RPMI7951 (cell line): Measurements from ENCODE around the gene OR51E1. TPM values are rescaled to one million over a fixed set of nuclear protein-coding genes. Genes with fewer than 3 reads are reported as not detected.
A peak's percentile ranks its signal among the peaks of the same experiment; 100 is the strongest.

Experiments used
- DNase-seq: peaks from one replicate; pipeline ENCODE4 v3.0.0-alpha.2; 2012; ENCODE audit warnings: low read depth
- total RNA-seq: library from RNA; depleted of rRNA; stranded (reverse); fragments of >200 nt; shearing (Covaris generic); gene quantifications from 2 replicates; pipeline ENCODE4 v1.2.3, GENCODE V29; 2014

The OR51E1 gene
- total RNA-seq, 1 experiment from 2014 or later, result not detected

DNA sequence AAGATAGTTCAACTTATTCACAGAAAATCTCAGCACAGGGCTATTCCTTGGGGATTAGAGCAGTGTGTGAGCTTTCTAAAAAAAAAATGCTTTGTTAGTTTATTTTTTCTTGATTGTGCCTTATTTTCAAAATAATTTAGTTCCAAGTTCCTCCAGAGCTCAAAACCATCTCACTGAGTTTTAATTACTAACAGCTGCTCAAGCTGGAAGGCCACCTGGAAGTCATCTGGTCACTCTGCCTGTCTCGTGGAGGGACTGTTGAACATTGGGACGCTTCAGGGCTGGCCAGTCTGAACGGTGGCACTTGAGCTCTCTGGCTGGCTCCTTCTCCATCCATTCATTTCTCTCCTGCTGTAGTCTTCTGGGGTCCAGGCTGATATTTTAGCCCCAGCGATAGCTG, 4.0 kb downstream of the OR51E1 start:
- DNase-seq, result no peak

DNA sequence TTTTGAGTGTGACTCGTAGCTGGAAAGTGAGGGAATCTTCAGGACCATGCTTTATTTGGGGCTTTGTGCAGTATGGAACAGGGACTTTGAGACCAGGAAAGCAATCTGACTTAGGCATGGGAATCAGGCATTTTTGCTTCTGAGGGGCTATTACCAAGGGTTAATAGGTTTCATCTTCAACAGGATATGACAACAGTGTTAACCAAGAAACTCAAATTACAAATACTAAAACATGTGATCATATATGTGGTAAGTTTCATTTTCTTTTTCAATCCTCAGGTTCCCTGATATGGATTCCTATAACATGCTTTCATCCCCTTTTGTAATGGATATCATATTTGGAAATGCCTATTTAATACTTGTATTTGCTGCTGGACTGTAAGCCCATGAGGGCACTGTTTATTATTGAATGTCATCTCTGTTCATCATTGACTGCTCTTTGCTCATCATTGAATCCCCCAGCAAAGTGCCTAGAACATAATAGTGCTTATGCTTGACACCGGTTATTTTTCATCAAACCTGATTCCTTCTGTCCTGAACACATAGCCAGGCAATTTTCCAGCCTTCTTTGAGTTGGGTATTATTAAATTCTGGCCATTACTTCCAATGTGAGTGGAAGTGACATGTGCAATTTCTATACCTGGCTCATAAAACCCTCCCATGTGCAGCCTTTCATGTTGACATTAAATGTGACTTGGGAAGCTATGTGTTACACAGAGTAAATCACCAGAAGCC, 11.0 kb downstream of the OR51E1 start:
- no peak for DNase-seq

DNA sequence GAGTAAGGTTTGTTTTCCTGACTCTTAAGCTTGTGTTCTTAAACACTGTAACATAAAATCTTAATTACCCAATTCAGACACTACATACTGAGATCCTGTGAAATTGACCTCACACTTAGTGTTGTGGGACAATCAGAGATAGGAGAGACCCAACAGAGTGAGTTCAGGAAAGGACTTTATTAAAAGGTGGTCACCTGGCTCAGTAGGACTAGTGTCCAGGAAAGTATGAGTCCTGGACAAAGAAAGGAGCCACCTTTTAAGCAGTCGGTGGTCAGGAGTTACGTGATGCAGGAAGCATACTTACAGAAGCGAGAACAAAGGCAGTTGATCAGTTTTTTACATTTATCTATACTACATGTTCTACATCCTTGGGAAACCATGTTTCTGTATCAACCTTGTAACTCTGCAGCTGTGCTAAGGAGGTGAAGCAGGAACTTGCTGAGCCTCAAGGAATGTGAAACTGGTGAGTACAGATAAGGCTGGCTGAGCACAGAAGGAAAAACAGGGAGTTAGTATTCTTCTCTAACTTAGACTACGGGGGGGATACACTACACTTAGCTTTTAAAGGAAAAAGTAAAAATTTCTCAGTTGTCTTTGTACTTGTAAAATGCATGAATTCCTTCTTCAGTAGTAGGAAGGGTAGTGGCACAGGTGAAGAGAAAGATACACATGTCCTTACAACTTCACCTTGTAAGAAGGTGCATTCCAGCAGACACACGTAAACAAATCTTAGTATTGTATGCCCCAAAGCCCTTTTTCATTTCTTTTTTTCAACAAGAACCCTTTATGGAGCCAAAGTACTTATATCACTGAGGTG, 15.1 kb downstream of the OR51E1 start:
- no peak for DNase-seq

DNA sequence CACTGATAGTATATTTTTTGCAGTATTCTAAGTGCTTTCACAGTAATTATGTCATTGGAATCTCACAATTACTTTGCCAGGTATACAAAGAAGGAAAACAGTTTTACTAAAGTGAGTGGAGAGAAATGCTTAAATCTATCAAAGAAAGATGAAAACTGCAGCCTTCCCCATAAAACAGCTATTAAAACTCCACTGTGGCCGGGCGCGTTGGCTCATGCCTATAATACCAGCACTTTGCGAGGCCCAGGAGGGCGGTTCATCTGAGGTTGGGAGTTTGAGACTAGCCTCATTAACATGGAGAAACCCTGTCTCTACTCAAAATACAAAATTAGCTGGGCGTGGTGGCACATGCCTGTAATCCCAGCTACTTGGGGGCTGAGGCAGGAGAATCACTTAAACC, 19.1 kb downstream of the OR51E1 start:
- DNase-seq, result no peak

DNA sequence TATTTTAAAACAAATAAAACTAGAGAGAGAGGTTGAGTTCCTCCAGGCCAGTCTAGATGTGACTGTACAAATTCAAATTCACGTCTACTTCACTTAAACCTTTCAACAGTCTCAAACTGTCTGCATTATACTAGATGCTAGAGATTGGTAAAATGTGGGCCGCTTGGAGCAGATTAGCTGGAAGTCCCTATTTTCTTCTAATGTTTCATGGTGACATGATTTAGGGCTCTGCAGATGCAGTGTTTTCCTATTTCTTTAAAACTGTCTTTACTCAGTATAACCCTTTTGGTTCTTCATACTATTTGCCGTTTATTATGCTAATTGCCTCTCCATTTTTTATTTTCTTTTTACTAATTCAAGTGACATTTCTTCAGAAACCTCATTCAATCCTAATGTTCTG, 20.4 kb downstream of the OR51E1 start:
- no peak for DNase-seq

DNA sequence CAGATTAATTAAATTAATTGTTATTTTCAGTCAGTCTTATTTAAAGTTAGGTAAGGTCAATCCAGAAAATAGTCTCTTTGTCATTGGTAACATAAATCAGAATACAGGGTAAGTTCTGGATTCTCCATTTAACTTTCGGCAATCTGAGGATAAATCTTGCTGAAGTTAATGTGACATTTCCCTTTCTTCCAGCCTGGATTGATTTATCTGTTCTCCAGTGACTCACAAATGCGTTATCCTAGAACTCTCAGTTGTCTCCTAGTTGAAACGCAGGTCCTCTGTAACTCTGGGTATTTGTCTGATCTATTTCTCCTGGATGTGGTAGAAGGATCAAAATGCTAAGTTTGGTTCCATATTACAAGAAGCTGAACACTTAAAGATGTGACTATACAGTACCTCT, 21.0 kb downstream of the OR51E1 start:
- no peak for DNase-seq

DNA sequence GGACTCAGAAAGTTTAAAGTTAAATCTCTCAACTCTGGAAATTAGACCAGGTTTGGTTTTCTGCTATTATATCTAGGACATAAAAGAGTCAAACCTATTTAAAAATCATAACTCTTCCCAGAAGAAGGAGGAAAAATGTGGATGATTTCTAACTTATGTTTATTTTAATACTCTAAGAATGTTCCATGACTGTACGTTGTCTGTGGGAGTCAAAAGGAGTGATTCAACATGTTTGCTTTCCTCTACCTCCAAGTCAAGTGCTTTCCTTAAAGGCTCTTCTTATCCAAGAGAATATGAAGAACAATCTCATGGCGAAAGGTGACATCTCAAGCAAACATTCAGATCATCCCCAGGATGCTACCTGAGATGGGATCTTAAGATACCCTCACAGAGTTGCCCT, 21.6 kb downstream of the OR51E1 start:
- no peak for DNase-seq

DNA sequence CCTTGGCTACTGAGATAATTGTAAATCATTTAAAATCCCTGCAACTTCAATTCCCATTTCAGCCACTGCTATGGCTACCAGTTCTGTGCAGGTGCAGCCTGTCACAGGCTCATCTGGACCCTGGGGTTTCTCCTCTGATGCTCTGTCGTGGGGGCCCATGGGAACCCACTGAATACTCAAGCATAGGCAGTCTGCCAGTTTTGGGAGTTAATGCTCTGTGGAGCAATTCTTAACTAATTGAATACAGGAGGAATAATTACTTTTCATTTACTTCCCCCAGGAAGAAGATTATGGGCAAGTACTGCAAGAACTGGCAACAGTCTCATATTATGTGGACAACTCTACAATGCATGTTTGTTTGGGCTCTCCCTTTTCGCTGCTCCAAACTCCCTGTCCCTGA, 28.0 kb downstream of the OR51E1 start:
- no peak for DNase-seq

DNA sequence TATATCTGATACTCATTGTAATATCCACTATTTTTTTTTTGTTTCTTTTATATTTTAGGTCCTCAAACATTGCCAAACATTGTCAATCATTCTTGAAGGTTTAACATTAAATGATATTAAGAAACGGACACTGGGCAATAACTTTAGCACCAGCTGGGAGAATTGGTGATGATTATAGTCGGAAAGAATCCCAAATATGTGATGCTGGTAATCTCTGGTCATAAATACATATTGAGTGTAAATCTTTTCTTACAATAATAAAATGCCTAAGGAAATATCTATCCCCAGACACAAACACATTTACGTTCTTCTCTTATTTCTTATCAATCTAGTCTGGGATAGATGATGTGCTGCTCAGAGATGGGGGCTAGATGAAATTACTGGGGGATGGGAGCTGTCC, 28.7 kb downstream of the OR51E1 start:
- no peak for DNase-seq

DNA sequence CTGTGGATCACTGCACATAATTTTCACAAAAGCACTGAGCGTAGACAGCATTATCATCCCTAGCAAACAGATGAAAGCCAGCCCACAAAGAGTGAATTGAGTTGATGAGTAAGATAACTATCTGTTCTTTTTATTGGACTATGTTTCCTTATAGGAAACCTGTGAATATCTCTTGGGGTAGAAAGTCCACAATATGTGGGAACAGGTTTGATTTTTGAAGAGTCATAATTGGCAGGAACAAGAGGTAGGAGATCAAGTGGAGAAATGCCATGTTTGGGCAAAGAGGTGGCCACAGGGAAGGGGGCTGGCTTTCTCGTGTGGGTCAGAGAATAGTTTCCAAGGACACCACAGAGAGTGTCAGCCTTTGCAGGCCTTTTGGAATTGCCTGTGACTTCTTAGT, 30.0 kb downstream of the OR51E1 start:
- no peak for DNase-seq

DNA sequence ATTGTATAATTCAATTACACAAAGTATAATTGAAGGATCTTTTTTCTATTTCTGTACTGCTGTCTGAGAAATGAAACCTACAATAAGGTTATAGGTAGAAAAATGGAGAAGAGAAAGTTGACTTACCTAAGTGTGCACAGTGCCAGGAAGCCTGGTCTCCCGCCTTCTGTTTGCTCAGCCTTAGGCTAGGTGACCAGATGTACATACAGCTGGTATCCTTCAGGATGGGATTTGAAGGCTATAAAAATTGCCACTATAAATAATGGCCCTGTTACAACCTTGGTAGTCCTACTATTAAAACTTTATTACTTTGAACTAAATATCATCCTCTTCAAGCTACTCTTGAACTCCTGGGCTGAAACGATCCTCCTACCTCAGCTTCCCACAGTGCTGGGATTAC, 34.2 kb downstream of the OR51E1 start:
- no peak for DNase-seq

DNA sequence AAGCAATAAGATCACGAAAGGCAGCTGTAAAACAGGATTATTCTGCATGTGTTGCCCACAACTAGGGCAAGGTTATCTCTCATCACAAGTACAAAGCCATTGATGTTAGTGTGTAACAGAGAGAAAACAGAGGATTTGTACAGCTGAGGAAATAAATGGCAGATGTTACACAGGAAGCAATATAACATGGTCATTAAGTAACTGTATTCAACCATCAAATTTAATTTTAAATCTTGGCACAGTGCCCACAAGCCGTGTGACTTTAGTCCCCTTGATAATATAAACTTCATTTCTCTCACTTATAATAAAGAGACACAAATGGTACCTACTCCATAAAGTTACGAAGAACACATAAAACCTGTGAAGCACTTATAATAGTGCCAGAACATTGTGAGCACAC, 36.6 kb downstream of the OR51E1 start:
- DNase-seq, result no peak

DNA sequence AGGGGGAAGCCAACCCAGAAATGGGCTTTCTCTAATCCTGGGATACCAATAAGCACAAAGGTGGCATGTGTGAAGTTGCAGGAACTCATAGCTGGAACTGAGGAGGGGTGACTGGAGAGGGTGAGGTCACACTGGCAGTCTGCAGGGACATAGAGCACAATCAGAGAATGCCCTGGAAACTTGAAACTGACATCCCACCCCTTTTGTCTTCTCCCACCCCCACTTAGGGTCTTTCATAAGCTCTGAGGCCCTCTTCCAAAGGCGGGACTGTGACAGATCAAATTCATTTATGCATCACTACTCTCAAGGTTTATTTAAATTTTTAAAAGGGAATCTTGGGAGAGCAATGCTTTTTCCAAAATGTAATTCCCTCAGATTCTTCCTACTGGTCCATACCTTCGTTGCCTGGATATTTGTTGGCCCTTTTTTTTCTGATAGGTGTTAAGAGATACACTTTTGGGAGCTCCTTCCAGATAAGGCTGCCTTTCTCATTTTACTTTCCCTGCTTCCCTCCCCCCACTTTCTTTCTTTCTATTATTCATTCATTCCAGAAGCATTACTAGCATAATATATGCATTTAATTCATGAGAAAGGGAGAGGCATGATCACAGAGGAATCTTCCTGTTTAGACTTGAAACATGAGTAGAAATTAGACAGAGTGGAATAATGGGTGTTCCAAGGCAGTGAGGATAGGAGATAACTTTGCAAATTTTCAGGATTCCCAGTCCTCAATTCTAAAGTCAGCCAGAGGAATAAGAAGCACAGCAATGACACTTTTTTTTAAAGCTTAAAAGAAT, 39.0 kb downstream of the OR51E1 start:
- DNase-seq, result no peak

DNA sequence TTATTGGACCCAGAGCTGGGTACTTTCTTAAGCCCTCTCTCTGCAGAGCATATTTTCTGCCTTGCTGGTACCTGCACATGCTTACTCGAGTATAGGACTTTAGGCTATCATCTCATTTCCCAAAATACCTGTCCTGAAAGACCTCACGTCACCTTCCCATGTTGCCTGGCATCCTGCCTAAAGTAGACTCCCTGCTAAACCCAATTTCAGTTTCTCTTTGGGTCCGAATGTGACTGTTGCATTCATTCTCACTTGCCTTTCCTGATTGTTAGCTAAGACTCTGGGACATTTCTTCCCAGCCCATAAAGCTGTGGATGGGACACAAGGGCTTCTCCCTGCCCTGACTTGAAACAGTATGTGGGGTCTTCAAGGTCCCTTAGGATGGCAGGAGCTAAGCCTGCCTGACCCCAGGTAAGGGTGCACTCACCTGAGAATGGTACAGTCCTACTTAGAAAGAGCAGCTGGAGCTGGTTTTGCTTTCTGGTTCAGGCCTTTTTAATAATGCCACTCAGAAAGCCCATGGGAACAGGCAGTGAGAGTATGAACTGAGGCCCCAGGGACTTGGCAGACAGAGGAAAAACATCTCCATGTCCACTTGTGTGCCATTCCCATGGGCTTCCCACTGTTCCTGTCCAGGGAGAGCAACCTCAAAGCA, 41.0 kb downstream of the OR51E1 start:
- DNase-seq, result no peak

DNA sequence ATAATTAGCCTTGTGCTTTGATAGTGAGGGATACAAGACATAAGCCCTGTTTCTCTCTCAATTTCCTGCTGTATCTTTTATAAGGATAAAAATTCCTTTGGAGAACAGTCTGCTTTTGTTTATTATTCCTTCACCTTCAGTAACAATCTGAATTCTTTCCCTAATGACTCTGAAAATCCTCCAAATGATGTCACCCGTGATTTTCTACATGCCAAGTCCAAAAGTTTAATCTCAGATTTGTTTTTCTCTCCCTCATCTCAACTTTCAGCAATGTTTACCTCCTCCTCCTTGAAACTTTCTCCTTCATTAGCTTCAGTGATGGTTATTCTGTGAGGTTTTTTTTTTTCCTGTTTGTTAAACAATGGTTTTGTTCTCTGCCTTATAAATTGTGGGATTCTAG, 51.7 kb downstream of the OR51E1 start:
- no peak for DNase-seq

DNA sequence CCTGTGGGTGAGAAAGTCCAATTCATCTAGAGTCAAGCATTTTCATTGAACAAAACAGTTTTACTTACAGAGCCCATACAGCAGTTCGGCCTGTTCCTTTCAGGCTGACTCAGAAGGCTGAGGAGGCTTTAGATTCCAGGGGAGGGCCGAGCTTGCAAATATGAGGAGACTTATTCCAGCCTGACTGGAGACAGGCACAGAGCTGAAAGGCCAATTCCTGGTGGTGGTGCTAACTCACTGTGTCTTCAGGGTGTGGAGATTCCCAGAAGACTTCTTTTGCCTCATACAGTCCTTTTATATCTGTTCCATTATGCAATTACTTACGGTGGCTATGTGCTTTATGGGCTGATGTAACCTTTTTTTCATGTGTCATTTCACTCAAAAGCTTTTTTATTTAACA, 53.8 kb downstream of the OR51E1 start, which contains the start of gene OR51E2:
OR51E2 (minus strand) TSS at position 269 of the 400 bp plus-strand sequence. CDS start 15,142 bp downstream, outside the sequence.
- DNase-seq, result peak; percentile 5

DNA sequence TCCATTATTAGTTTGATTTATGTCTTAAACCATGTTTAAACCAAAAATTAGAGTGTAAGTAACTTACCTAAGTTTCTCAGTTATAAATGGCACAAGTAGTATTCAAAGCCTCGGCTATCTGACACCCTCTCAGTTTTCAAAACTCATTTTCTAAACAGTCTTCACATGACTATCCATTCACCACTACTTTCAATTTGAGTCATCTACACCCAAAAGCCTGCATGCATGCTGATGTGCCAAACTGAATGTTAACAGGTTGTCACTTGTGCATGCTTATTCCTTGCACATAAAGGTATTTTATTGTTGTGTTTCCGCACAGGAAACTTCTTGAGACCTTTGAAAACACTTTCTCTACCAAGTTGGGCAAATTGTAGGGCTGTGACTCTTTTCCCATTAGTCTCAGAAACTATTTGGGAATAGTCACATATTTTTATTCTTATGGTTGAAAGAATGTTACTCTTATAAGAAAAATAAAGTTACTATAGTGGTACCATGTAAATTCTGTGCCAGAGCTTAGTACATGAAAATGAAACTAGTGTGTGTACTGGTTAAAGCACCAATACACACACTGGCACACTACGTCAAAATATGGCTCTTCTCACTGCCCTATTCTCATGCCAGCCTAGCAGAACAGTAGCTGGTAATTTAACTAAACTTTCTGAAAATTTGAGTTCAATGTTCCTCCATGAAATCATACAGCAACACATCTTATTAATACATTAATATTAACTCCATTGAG, 56.1 kb downstream of the OR51E1 start:
- no peak for DNase-seq

DNA sequence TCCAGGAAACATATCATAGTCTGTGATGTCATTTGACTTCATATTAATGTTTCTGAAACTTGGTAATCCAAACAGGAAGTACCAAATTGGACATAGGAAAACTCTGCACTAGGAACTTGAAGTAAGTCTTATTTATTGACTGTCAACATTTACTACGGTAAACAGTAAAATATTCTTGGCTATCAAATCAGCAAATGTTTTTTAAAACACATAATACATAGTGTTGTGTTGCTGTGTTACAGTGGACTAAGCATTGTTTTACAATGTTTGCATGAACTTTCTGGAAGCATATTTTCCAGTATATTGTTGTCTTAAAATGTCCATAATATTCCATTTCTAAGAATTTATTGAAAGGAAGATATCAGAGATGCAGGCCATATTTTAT, 56.6 kb downstream of the OR51E1 start:
- DNase-seq, result no peak

DNA sequence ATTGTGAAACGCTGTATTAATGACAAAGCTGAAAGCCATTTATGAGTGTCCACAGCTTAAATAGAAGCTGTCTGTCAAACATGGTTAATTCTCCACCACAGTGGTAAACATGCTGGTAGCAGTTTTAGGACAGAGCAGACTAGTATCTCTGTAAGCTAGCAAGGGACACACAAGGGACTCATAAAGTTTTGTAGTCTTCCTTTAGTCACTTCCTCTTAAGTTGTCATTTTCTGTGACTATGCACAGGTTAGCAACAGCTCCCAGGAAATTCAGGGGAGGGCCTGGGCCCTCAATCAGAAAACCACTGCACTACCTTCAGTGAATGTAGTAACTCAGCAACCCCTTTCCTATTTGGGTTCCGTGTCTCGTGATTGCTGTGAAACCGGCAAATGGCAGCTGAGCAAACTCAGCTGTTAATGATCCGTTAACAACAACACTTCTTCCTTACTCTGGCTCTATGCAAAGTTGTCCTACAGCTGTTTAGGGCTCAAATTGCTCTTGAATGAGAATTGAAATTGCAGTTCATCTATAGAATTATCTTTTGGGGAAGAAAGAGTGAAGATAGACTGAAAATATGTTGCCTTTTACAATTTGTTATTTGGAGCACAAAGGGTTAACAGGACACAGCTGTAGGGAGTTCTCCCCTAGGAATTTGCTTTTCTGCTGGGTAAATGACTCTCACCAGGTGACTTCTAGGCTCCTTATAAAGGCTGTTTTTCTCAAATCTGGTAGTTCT, 60.4 kb downstream of the OR51E1 start, which contains the start of gene MMP26:
MMP26 (plus strand) TSS at position 731 of the 736 bp plus-strand sequence.
- no peak for DNase-seq

DNA sequence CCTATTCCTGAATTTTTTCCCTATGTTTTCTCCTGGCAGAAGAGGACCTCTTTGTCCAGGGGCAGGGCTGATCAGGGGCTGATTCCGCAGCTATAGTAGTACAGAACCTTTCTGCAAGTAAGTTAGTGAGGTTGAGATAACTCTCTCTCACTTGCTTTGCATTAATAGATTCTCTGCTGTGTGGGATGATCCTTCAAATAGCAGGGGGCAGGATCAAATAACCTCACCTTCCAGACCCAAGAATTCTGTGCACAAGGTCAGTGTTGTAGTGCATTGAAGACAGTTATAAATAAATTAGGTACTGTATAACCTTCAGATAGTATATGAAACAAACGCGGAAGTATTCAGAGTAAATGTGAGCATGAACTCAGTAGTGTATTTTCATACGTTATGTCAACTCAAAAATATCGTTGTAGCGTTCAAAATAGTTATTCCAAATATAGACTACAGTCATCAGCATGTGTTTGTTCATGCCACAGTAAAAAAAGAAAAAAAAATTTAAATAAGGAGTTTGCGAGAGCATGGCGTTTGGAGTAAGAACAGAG, 61.1 kb downstream of the OR51E1 start:
- no peak for DNase-seq
